T-helper 1 cell treated with Interleukin-12 subunit alpha and Interleukin-12 subunit beta and Interleukin-4 antibody, amounts not matched to agents 30 ng/mL and 1 ng/mL, for 36 hours (primary cell): ENCODE data around the gene GRK1. TPM values are rescaled to one million over a fixed set of nuclear protein-coding genes. Genes with fewer than 3 reads are reported as not detected.

Source experiments
- intact Hi-C: fragments of 100-400 bp; cut with micrococcal nuclease; formaldehyde crosslinking; loops from one replicate; pipeline ENCODE4 v1.15.1; 2024
- total RNA-seq: library from RNA; stranded (reverse); gene quantifications from 2 replicates; pipeline ENCODE4 v1.2.3, GENCODE V29; 2022

Gene GRK1
- total RNA-seq, 1 donor from 2014 or later: 0.05 TPM

DNA sequence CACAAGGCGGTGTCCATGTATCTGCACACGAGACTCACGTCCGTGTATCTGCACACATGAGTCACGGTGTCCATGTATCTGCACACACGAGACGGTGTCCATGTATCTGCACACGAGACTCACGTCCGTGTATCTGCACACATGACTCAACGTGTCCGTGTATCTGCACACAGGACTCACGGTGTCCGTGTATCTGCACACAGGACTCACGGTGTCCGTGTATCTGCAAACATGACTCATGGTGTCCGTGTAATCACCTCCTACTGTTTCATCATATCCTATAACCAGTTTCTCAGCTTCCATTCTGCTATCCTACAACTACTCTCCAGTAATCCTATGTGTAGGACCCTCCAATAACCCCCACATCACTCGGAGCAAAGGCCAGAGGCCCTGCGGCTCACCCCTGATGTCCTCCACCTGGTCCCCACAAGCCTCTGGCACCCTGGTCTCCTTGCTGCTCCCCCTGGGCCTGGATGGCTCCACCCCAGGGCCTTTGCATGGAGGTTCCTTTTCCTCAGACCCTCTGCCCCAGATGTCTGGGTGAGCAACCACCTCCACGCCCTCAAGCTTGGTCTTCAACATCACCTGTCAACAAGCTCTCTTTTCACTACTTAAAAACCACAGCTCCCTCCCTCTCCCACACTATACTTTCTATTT, 89.5 kb downstream of the GRK1 start:
- intact Hi-C loops: no loop called here

DNA sequence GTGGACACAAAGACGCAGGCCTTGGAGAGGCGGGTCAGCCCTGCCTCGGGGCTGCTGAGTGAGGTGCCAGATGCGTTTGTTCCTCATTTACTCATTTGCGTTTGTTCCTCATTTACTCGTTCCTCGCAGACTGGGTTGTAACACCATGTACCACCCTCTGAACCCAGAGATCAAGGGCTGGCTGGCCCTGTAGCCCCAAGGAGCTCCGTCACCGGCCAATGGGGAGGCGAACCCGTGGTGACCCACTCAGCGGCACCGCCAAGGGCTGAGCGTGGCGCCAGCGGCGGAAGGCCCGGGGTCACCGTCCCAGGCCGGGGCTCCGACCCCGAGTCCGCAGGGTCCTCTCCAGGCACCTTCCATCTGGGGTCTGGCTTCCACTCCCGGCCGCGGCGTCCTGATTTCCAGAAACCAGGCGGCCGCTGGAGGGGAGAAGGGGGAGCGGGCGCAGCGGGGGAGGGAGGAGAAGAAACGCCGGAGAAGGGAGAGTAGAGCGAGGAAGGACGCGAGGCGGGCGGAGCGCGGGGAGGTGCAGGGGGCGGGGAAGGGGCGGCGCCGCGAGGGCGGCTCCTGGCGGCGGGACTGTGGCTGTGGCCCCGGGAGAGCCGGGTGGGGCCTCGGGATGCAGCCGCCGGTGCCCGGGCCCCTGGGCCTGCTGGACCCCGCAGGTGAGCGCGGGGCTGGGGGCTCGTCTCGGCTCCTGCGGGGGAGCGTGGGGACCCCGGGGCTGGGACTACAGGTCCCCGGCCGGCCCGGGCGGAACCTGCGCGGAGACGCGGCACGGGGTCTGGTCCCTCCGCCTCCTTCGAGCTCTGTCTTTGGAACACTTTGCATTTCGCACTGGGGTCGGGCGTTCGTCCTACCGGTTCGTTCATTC, 91.9 kb downstream of the GRK1 start, which contains the start of gene TMEM255B:
Gene TMEM255B (plus strand): TSS at position 576 of the 874 bp plus-strand sequence. CDS start 44 bp downstream, at position 620.
- intact Hi-C loops: loop anchor here (2.0 kb wide), 2 partner anchors 58 to 266 kb away; no protein-coding TSS in a partner anchor

DNA sequence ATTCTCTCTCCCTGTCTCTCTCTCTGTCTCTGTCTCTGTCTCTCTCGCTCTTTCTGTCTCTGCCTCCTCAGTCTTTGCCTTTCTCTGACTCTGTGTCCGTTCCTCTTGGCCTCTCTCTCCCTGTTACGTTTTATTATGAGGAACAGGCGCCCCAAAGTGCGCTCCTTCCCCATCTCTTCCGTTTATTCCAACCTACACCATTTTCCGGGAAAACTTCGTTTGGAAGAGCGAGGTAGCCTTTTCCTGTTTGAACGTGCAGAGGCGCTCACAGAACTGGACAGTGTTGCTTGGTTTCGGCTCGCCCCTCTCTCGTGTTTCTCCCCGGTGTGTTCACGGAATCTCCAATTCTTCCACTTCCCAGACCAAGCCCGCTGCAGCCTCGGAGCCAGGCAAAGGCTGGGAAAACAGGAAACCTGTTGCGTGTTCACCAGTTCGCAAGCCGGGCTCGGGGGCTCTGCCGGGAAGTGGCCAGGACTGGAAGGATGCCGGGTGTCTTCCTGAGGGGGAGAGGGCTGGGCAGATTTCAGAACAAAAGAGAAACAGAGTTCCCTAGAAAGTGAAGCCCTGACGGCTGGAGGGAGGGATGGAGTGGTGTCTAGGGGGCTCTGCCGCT, 92.6 kb downstream of the GRK1 start:
- intact Hi-C loops: loop anchor here (2.0 kb wide), 2 partner anchors 57 to 267 kb away; no protein-coding TSS in a partner anchor

DNA sequence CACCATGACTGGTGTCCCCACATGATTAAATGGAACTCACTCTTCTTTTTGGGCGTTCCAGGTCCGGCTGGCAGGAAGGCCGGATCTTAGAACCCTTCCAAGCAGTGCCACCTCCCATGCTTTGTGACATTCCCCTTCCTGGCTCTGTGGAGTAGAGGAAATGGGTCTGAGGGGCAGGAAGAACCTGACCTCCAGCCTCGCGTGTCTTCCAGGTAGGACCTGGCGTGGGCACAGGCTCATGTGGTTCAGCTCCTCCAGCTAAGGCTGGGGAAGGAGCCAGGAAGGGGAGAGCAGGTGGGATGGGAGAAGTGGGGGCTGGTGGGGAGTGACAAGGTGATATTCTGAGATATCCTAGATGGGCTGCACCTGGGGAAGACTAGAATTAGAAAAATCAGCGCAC, 94.1 kb downstream of the GRK1 start:
- intact Hi-C loops: no loop called here

DNA sequence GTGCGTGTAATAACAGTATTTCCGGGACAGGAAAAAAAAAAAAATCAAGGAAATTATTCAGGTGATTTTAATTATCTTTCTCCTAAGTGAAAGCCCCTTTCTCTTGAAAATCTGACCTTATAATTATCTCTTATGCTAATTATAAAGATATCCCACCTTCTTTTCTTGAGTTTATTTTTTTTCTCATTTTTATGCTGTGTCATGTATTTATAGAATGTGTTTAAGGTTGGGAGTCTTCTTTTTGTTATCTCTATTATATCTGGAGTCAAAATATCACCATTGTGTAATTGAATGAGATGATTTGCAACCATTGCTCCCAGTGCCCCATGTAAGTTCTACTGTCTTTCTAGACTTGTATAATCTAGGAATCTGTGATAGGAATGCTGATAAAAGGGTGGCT, 95.1 kb downstream of the GRK1 start:
- intact Hi-C loops: no loop called here

DNA sequence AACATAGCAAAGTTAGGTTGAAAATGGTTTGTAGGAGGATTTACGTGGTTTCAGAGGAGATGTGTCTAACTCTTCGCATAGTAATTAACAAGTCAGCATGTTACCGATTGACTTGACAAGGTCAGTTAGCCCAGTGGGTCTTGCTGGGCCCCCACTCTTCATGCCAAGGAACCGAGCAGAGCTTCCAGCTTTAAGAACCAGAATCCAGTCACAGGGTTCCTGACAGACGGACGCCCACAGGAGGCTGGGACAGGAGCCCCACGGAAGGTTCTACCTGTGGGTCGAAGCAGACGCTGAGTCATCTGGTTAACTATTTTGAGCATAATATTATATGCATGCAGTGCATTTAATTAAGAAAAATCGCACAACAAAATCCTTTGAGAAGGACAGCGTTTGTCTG, 95.5 kb downstream of the GRK1 start:
- intact Hi-C loops: no loop called here

DNA sequence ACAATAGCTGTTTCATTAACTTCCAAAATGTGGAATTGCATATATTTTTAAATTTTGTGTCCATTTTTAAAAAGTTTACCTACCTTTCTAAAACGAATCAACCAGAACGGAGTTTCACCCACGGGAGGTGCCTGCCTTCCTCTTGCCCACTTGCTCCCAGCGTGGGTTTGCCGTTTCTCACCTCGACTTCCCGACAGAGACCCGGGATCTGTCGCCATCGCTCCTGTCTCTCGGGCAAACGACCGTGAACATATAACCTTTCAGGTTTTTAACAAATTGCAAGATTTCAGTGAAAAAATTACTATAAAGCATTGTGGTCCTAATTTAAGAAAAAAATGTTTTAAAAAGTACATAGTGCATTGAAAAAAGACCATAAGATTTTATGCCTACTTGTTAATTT, 96.2 kb downstream of the GRK1 start:
- intact Hi-C loops: no loop called here

DNA sequence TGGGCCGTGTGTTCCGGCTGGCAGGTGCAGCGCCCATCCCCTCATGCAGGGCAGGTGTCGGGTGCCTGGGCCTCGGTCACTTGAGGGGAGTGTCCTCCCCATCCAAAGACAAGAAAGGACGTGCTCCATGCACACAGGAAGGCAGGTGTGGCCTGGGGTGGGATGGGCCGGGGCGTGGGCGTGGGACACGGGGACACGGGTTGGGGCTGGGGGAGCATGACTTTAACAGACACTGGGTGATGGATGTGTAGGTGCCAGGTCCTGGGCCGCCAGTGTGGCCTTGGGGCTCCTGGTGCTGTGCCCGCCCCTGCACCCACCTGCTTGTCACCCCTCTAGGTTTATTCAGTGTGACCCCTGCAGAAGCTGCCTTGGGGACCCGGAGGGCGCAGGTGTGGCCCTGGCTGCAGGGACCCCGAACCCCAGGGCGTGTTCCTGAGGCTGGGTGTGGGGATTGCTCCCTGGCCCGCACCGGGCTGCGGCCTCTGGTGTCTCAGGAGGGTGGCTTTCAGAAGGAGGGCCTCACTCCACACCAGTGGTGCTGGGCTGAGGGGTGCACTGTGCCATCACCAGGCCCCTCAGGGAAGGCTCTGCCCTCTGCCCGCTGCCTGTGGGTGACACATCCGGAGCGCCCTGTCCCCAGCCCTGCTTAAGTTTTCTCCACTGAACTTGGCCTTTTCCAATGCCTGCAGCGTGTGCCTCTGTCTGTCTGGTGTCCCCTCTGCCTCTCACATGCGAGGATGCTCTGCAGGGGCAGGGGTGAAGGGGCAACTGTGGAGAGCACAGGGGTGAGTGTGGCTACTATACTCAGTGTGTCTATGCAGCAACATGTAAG, 97.2 kb downstream of the GRK1 start:
- intact Hi-C loops: no loop called here

DNA sequence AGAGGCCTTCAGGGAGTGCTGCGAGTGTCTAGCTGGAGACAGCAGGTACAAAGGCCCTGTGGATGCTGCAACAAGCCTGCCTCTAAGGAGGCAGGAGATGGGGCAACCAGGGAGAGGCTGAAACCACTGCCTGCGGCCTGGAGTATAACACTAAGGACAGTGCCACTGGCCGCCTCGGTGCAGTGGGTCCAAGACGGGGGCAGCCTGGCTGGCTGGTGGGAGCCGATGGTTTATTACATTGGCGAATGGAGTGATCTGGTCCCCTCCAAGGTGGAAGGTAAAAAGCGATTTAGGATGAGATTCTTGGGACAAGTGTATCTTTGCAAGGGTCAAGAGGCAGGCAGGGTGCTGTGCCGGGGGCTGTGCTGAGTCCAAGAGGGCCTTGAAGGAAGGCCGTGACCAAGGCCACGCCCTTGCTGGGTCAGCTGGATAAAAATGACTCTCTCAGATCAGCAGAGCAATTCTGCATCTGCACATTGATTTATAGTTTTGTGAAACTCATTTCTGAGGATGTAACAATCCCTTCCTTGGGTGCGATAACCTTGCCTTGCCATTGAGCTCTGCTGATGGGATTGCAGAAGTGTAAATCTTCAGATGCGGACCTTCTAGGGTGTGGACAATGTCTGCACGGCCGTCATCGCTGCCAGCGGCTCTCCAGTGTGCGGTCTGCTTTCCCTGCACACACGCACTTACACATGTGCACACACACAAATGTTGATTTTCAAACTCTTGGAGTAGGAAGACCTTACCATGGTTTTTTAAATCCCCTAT, 98.0 kb downstream of the GRK1 start:
- intact Hi-C loops: no loop called here

DNA sequence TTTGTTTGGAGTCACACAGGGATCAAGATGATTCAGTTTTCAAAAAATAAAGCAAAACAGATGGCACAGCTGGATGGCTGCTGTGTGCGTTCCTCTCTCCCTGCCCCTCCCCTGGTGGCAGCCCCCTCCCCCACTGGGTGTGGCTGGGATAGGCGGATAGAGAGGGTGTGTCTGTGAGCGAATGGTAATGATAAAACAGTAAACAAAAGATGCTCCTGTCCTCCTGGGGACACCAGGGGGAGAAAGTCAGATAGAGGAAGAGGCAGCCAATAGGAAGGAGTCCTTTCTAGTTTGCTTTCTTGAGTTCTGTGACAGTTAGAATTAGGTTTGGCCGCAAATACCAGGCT, 98.5 kb downstream of the GRK1 start:
- intact Hi-C loops: no loop called here

DNA sequence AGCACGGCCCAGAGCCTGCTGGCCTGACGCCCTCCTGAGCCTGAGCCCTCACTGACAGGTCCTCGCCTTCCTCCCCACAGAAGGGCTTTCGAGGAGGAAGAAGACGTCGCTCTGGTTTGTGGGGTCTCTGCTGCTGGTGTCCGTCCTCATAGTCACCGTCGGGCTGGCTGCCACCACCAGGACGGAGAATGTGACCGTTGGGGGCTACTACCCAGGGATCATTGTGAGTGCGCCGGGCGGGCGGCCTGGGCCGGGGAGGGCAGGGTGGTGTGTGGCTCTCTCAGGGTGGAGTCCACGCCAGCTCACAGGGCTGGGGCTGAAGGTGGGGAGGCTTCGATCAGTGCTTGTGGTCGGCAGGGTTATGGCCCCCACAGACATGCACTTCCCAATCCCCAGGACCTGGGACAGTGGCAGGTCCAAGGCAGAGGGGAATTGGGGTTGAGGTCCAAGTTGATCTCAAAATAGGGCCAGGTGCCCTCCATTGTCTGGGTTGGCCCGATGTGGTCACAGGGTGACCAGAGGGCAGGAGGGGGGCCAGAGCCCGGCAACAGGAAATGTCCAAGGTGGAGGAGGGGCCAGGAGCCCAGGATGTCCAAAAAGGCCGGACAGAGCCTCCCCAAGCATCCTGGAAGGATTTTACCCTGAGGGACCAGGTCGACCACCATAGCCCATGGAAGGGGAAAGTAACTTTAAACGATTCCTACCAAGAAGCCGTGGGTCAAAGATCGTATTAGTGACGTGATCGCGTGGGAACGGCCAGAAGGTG, 99.2 kb downstream of the GRK1 start:
- intact Hi-C loops: no loop called here

DNA sequence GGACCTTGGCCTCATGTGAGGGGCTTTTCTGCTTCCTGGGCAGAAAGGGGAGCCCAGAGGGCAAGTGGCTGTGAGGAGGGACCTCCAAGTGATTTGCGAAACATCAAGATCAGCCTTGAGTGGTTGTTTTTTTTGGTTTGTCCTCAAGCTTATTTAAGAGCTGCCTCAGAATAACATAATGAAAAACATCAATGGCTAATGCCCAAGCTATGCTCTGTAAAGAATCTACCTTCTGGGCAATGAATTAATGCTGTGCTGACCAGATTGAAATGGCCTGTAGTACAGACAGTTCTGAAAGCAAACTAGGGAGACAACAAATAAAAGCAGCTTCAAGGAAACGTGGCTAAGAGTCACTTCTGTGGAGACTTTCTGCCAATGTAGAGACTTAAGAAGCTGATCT, 100.3 kb downstream of the GRK1 start:
- intact Hi-C loops: no loop called here

DNA sequence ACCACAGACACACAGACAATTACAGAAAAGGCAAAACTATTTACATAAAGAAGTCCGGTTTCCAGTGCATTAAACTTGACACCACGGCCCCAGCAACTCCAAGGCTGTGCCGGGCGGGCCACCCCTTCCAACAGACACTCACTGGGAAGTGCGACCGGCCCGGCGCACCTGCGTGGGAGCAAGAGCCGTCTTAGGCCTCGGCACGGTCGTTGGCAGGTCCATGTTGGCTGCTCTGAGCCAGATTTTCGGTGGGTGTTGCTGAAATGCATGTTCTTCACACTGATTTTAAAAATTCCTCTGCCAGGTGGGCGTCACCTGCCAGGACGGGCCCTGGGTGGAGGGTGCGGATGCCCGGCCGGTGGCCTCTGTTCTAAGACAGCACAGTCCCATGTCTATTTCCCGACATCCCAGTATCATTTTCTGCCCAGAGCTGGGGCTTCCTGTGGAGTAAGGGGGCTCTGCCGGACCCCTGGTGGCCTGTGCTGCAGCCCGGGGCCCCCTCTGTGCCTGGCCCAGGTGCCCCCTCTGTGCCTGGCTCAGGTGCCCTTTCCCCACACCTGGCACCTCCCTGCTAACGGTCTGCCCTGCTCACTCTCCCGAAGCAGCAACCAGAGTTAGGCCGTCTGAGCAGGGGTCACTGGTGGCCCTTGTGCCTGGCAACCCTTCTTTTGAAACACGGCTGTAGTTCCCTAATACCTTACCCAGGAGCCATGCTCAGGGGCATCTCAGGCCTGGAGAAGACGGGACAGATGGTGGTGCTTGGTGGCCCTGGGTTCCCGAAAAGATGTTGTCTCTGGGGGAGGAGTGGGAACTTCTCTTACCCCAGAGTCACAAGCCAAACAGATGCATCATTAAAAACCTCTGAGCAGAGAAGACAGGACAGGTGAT, 101.2 kb downstream of the GRK1 start:
- intact Hi-C loops: no loop called here

DNA sequence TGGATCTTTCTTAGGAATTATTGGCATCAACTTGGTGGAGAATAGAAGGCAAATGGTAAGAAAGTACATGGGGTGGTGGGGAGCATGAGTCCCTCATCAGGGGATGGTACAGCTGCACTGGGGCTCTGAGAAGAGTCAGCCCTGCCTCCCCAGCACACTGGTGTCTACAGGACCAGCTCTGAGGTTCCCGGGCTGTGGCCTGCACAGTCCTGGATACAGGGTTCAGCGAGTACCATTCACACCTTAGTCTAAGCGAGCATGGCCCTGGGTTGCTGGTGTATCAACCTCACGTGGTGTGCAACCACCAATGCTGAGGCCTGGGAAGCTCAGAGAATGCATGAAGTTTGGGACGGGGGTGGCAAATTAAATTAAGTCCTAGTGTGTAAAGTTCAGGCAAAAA, 102.1 kb downstream of the GRK1 start:
- intact Hi-C loops: no loop called here

DNA sequence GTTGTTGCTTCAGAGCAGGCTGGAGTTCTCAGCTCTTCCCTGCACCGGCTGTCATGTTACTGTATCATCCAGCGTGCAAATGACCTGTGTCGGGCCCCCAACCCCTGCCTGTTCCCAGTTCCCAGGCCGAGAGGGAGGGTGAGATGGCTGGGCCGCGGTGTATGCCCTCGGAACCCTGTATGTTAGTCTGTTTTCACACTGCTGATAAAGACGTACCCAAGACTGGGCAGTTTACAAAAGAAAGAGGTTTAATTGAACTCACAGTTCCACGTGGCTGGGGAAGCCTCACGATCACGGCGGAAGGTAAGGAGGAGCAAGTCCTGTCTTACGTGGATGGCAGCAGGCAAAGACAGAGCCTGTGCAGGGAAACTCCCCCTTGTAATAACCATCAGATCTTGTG, 102.9 kb downstream of the GRK1 start:
- intact Hi-C loops: no loop called here

DNA sequence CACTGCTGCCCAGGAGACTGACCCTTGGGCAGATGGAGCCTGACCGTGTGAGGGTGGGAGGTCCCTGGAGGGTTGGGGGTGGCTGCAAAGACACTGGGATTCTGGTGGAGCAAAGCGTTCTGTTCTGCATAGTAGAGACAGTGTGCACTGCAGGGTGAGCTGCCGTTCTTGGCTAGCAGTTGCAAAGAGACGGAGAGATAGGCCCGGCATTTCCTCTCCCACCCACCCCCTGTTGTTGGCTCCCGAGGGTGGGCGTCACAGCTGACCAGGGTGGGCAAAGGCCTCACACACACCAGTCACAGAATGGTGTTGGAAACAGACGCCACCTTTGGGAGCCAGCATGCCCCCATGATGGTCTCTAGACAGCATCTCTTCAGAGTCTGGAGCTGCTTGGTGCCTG, 103.4 kb downstream of the GRK1 start:
- intact Hi-C loops: no loop called here

DNA sequence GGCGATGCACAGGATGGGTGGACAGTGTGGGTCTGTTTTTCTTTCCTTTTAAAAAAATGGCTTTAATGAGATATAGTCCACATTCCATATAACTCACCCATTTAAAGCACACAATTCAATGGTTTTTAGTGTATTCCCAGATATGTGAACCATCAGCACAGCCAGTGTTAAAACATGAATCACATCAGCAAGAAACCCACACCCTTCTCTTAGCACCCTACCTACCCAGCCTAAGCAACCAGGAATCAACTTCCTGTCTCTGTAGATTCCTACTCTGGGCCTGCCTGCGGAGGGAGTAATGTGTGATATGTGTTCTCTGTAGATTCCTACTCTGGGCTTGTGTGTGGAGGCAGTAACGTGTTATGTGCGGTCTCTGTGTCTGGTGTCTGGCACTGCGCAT, 103.9 kb downstream of the GRK1 start:
- intact Hi-C loops: no loop called here

DNA sequence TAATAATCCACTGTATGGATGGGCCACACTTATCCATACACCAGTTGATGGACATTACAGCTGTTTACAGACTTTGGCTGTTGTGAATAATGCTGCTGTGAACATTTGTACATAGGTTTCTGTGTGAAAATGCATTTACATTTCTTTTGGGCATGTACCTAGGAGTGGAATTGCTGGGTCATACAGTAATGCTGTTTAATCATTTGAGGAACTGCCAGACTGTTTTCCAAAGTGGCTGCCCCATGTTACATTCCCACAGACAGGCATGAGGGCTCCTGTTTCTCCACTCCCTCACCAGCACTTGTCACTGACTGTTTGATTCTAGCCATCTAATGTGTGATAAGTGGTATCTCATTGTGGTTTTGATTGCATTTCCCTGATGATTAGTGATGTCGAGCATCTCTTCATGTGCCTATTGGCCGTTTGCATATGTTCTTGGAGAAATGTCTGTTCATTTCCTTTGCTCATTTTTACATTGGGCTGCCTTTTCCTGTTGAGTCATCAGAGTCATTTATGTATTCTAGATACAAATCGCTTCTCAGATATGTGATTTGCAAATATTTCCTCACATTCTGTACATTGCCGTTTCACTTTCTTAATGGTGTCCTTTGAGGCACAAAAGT, 104.8 kb downstream of the GRK1 start:
- intact Hi-C loops: no loop called here
